Cardiac muscle cell (in vitro differentiated cells and primary cell): ENCODE measurements around the gene KCNQ2. TPM values are rescaled to one million over a fixed set of nuclear protein-coding genes. Genes with fewer than 3 reads are reported as not detected.
A peak's percentile ranks its signal among the peaks of the same experiment; 100 is the strongest.

Experiments used
- DNase-seq, 2 donors: peaks; one replicate each; pipeline versions ENCODE4 v3.0.0 to v3.0.0-alpha.2; 2010 to 2017; ENCODE audit warnings: low read depth in 1 of 2, low spot score in 1 of 2
- H3K27ac ChIP-seq: fragments of 200-600 bp; sonication (generic); 2 replicates; pipeline ENCODE4 v1.5.1; 2016
- H3K27me3 ChIP-seq: fragments of 200-600 bp; sonication (generic); 2 replicates; pipeline ENCODE4 v1.6.0; 2016; ENCODE audit warnings: control low read depth
- H3K36me3 ChIP-seq: fragments of 200-600 bp; sonication (generic); 2 replicates; pipeline ENCODE4 v1.5.1; 2016; ENCODE audit warnings: control low read depth
- H3K4me1 ChIP-seq: fragments of 200-600 bp; sonication (generic); 2 replicates; pipeline ENCODE4 v1.8.1; 2017; ENCODE audit warnings: low read depth, mild to moderate bottlenecking, mixed run types
- H3K4me3 ChIP-seq: fragments of 200-600 bp; sonication (generic); 2 replicates; pipeline ENCODE4 v1.5.1; 2016; ENCODE audit warnings: mild to moderate bottlenecking
- H3K9me3 ChIP-seq: fragments of 200-600 bp; sonication (generic); 2 replicates; pipeline ENCODE4 v1.5.1; 2017; ENCODE audit warnings: low read depth, mild to moderate bottlenecking, control low read depth
- CTCF ChIP-seq: IDR thresholded peaks from 2 replicates; pipeline ENCODE4 v1.5.1; 2012; ENCODE audit warnings: low read depth, mild to moderate bottlenecking, low read length
- polyA plus RNA-seq: library from polyadenylated mRNA; unstranded; fragments of >200 nt; fragmentation: Nextera tagmentation; extraction: Ambion mirVana; gene quantifications from 2 replicates; pipeline ENCODE4 v1.2.1, GENCODE V29; 2016
- total RNA-seq: library from RNA; depleted of rRNA; stranded (reverse); fragments of >200 nt; gene quantifications from 2 replicates; pipeline ENCODE4 v1.2.3, GENCODE V29; 2016

Gene KCNQ2
- total and polyA plus RNA-seq, 2 experiments from 2014 or later, result 13.7 to 18.6 TPM

DNA sequence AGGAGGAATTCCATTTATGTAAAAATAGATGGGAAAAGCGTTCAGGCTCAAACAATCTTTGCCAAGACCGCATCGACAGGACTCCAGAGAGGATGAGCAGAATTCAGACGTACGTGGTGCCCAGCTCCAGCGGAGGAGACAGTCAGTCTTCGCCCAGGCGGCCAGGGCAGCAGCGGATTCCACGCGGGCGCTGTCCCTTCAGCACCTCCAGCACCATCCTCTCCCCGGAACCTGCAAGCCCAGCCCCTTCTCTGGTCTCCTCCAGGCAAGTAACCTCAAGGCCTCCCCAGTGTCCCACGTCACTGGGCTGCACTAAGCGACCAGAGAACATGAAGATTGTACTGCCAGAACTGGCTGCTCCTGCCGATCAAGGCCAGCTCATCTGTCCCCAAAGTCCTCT, 2.8 kb upstream of the KCNQ2 start:
- no peak overlapping the region for H3K4me3 ChIP-seq
- no peak for TF ChIP-seq CTCF
- no peaks in the 10 kb centered on the region for H3K4me1 ChIP-seq
- peaks cover 53% of the 10 kb centered on the region for H3K27me3 ChIP-seq
- H3K9me3 ChIP-seq, result no peaks in the 10 kb centered on the region
- H3K27ac ChIP-seq, result no peak overlapping the region
- H3K36me3 ChIP-seq, result no peaks in the 10 kb centered on the region
- DNase-seq, result peak; percentile 44 to 85

- H3K4me1 ChIP-seq, result no peaks in the 10 kb centered on the region
- peaks cover 53% of the 10 kb centered on the region for H3K27me3 ChIP-seq
- H3K36me3 ChIP-seq, result no peaks in the 10 kb centered on the region
- H3K9me3 ChIP-seq, result no peaks in the 10 kb centered on the region
- no peak for DNase-seq
- TF ChIP-seq CTCF, result no peak
- H3K4me3 ChIP-seq, result no peak overlapping the region
- no peak overlapping the region for H3K27ac ChIP-seq
Observed at GRCh38 chr20:63473555-63474449, 1.3 kb upstream of the KCNQ2 start.

- no peak for TF ChIP-seq CTCF
- Histone ChIP-seq H3K4me1 (no peaks in the 10 kb centered on the region), H3K4me3 (no peak overlapping the region), H3K36me3 (no peaks in the 10 kb centered on the region), H3K27ac (no peak overlapping the region), H3K27me3 (peaks cover 46% of the 10 kb centered on the region), H3K9me3 (no peaks in the 10 kb centered on the region)
- DNase-seq, result no peak
Observed at GRCh38 chr20:63472862-63473390, 471 bp upstream of the KCNQ2 start.

DNA sequence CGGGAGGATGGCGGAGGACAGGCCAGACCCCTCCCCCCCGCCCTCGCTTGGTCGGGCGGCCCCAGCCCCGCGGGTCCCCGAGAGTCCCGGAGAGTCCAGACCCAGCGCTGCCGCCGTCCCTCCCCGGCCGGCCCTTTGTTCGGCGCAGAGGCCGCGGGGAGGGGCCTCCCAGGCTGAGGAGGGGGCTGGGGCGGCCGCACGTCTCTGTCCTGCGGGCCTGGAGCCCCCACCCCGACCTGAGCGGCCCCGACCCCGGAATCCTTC, 806 bp downstream of the KCNQ2 start:
- Histone ChIP-seq H3K4me3 (peak overlapping the region; percentile 40), H3K27me3 (peaks cover 45% of the 10 kb centered on the region), H3K27ac (no peak overlapping the region), H3K4me1 (no peaks in the 10 kb centered on the region), H3K9me3 (no peaks in the 10 kb centered on the region), H3K36me3 (no peaks in the 10 kb centered on the region)
- DNase-seq, result no peak
- no peak for TF ChIP-seq CTCF

- H3K36me3 ChIP-seq, result no peaks in the 10 kb centered on the region
- no peaks in the 10 kb centered on the region for H3K9me3 ChIP-seq
- no peak for TF ChIP-seq CTCF
- H3K4me3 ChIP-seq, result peak overlapping the region; percentile 40
- no peak for DNase-seq
- H3K4me1 ChIP-seq, result no peaks in the 10 kb centered on the region
- H3K27me3 ChIP-seq, result peaks cover 45% of the 10 kb centered on the region
- H3K27ac ChIP-seq, result no peak overlapping the region
Observed at GRCh38 chr20:63471002-63471716, 1.3 kb downstream of the KCNQ2 start.
